Measurements from ENCODE around the gene ARF6.
"Not testable (repeated sequence)": the region's sequence is repeated elsewhere in the genome, so short reads cannot be mapped to it uniquely, and the experiment has no call there.

Gene ARF6

GRCh38 chr14:49907186-49907585 lies 14.3 kb downstream of the ARF6 start:
- no peak for DNase-seq (ENCODE audit: low read depth)

DNA sequence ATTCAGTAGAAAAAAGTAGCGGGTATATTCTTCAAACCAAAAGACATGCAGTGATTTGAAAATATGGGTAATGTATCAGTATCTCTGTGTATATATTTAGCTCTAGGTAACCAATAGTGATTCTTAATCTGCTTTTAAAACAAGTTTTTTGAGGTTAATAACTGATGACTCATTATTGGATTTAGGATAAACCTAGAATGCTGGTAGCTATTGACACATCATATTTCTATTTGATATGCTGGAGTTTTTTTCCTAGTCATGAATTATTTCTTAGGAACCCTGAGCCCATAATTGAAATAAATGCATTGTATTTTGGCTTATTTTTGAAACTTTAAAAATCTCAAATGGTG lies 15.5 kb downstream of the ARF6 start:
- no peak for DNase-seq (ENCODE audit: low read depth)

- no peak for DNase-seq (ENCODE audit: low read depth)
These were observed 16.1 kb downstream of the ARF6 start for GRCh38 chr14:49909016-49909415.

- no peak for DNase-seq (ENCODE audit: low read depth)
These were observed 22.2 kb downstream of the ARF6 start for GRCh38 chr14:49915085-49915484.

DNA sequence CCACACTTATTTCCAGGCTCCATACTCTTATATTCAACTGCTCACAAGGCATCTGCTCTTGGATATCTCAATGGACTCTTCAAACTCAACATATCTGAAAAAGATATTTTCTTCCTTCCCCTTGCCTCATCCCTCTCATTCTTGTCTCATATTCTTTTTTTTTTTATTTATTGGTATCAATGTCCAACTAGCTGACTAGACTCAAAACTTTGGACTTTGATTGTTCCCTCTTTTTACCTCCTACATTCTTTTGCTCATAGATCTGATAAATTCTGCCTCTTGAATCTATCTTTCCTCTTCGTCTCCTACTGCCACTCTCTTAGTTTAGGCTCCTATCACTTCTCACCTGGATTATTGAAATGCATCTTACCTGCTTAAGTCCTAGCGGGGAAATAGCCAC lies 25.8 kb downstream of the ARF6 start:
- DNase-seq (ENCODE audit: low read depth), result no peak

DNA sequence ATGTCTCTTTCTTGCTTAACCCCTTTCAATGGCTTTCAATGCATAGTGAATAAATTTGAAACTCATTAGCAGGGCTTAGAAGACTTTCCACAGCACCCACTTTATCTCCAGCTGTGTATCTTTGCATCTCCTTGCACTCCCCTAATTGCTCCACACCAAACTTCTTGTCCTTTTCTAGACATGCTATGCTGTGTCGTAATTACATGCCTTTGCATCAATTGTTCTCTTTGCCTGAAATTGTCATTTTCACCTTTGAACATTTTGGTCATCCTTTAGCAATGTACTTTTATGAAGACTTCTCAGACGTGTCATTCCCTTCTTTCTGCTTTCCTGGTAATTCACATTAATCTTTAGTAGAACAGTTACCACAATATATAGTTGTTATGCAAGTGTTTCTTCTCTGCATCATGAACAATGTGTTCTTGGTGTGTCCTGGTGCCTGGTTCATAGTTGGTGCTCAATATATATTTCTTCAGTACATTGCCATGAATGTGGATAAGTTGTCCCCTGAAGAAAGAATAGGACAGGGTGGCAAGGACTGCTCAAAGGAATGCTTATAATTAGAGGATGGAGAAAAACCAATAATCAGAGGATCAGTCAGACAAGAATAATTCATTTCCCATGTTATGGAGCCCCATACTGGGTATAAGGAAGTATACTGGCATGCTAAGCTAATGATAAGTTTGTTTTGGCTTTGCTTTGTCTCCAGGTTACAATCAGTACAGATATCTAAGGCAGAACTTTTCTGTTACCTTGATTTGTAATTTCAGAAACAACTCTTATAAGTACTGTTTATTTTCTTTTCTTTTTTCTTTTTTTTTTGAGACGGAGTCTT lies 27.2 kb downstream of the ARF6 start:
- no peak for DNase-seq (ENCODE audit: low read depth)

DNA sequence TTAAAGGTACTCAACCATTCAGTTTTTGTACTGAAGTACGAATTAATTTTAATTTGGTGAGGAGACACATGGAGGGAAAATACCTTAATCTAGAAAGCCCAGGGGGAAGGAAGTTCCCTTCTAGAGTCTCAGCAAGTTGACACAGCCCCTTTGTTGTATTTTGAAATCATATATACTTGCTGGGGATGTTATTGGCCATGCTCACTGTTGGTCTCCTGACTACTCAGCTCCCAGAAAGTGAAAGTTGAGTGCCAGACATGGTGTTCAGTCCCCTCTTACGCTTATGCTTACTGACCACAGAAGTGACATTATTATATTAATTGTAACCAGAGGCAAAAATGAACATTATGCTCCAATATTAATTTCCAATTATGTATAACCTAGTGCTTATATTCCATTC lies 28.1 kb downstream of the ARF6 start:
- no peak for DNase-seq (ENCODE audit: low read depth)

DNA sequence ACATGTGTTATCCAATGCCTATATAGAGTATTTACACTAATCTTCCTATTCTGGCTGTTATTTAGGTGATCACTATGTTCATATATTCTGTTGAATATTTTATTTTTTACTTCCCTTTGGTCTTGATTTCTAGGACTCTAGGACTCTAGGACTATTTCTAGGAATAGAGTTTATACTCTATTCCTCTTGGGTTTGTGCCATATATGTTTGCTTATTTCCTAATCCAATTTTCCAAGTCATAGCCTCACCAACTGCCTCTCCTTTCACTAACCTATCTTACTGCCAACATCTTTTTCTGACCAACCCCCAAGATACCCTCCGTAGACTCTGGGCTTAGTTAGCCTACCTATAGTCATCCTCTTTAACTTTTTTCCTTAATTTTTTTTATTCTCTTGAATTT lies 28.5 kb downstream of the ARF6 start:
- no peak for DNase-seq (ENCODE audit: low read depth)

GRCh38 chr14:49923442-49923841 lies 30.6 kb downstream of the ARF6 start:
- DNase-seq (ENCODE audit: low read depth), result no peak

- DNase-seq (ENCODE audit: low read depth), result no peak
These were observed 31.0 kb downstream of the ARF6 start for GRCh38 chr14:49923881-49924280.

- no peak for DNase-seq (ENCODE audit: low read depth)
These were observed 32.0 kb downstream of the ARF6 start for GRCh38 chr14:49924852-49925251.

- DNase-seq (ENCODE audit: low read depth), result no peak
These were observed 33.9 kb downstream of the ARF6 start for GRCh38 chr14:49926803-49927202.

GRCh38 chr14:49928015-49928414 lies 35.1 kb downstream of the ARF6 start:
- DNase-seq (ENCODE audit: low read depth), result no peak

DNA sequence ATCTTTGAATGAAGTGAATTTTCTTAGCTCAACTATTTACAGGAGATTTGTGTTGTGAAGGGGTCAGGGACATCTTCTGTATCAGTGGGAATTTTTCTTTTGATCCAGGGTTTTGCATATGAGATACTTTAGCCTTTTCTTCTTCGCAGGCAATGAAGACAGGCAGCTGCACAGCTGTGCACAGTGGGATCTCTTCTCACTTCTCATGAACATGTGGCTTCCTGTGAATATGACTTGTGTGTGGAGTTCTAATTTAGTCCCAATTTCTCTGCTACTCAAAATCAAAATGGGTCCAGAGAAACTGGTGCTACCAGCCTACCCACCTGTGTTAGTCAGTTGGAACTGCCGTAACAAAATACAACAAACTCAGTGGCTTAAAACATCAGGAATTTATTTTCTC lies 37.8 kb downstream of the ARF6 start:
- no peak for DNase-seq (ENCODE audit: low read depth)

- DNase-seq (ENCODE audit: low read depth), result no peak
These were observed 38.6 kb downstream of the ARF6 start for GRCh38 chr14:49931523-49931922.

DNA sequence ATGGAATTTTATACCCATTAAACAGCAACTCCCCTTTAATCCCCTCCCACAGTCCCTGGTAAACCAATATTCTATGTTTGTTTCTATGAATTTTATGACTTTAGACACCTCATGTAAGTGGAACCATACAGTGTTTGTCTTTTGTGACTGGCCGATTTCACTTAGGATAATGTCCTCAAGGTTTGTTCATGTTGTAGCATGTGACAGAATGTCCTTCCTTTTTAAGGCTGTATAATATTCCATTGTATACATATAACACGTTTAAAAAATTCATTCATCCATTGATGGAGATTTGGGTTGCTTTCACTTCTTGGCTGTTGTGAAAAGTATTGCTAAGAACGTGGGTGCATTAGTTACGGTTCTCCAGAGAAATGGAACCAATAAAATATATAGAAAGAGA lies 40.2 kb downstream of the ARF6 start:
- DNase-seq (ENCODE audit: low read depth), result no peak

DNA sequence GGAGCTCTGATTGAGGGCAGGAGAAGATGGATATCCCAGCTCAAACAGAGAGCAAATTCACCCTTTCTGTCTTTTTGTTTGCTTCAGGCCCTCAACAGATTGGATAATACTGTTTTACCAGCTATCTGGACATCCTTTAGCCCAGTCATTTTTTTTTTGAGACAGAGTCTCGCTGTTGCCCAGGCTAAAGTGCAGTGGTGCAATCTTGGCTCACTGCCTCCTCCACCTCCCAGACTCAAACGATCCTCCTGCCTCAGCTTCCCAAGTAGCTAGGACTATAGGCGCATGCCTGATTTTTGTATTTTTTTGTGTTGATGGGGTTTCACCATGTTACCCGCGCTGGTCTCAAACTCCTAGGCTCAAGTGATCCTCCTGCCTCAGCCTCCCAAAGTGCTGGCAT lies 40.8 kb downstream of the ARF6 start:
- no peak for DNase-seq (ENCODE audit: low read depth)

GRCh38 chr14:49934646-49935045 lies 41.8 kb downstream of the ARF6 start:
- no peak for DNase-seq (ENCODE audit: low read depth)

- DNase-seq (ENCODE audit: low read depth), result no peak
These were observed 42.6 kb downstream of the ARF6 start for GRCh38 chr14:49935526-49935925.

DNA sequence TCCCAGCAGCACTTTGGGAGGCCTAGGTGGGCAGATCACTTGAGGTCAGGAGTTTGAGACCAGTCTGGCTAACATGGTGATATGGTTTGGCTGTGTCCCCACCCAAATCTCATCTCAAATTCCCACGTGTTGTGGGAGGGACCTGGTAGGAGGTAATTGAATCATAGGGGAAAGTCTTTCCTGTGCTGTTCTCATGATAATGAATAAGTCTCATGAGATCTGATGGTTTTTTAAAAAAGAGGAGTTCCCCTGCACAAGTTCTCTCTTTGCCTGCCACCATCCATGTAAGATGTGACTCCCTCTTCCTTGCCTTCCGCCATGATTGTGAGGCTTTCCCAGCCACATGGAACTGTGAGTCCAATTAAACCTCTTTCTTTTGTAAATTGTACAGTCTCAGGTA lies 43.4 kb downstream of the ARF6 start:
- not testable (repeated sequence) for DNase-seq (ENCODE audit: low read depth)

DNA sequence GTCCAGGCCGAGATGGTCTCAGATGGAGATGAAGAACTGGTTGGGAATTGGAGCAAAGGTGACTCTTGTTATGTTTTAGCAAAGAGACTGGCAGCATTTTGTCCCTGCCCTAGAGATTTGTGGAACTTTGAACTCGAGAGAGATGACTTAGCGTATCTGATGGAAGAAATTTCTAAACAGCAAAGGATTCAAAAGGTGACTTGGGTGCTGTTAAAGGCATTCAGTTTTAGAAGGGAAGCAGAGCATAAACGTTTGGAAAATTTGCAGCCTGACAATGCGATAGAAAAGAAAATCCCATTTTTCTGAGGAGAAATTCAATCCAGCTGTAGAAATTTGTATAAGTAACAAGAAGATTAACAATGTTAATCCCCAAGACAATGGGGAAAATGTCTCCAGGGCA lies 44.0 kb downstream of the ARF6 start:
- DNase-seq (ENCODE audit: low read depth), result not testable (repeated sequence)

GRCh38 chr14:49939215-49939614 lies 46.3 kb downstream of the ARF6 start:
- DNase-seq (ENCODE audit: low read depth), result not testable (repeated sequence)

DNA sequence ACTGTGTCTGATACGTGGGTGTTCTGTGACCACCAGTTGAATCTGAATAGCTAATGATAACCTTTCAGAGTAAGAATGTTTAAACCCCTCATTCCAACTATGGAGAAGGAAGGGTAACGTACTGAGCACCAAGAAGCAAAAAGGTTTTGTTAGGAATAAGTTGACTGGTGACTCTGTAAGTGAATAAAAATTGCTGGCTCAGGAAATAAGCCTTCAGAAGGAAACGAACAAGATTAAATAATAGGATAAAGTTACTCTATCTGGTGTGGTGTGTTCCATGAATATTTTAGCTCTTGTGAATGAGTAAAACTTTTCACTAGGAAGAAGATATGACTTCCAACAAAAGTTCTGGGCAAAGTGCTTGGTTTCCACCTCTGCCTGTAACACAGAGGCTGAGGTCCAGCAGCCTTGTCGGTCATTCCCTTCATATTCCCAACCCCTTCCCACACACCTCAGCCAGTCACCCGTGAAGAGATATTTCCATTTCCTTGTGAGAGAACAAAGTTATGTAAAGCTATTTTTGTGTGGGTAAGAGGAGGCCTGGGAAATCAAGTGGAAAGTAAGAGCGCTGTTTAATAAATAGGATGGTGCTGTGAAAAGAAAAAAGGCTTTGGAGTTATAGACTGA lies 47.1 kb downstream of the ARF6 start:
- no peak for DNase-seq (ENCODE audit: low read depth)
